ENCODE measurements around the gene TGM2. TPM values are rescaled to one million over a fixed set of nuclear protein-coding genes. Genes with fewer than 3 reads are reported as not detected.

The TGM2 gene
- polyA plus RNA-seq, 1 donor from 2014 or later, result not detected

GRCh38 chr20:38135651-38136420, 29.2 kb downstream of the TGM2 start:
- Histone ChIP-seq H3K9me3 (ENCODE audit: low read length) (no peaks in the 10 kb centered on the region), H3K9ac (ENCODE audit: low read length) (no peak overlapping the region), H3K4me2 (ENCODE audit: low read length) (no peak overlapping the region), H3F3A (ENCODE audit: insufficient read depth, low read length, poor library complexity, severe bottlenecking) (no peaks in the 10 kb centered on the region), H3K27me3 (ENCODE audit: insufficient read depth, low read depth, low read length) (no peaks in the 10 kb centered on the region), H3K9me2 (ENCODE audit: insufficient read depth, low read length) (no peaks in the 10 kb centered on the region), H3K36me3 (ENCODE audit: insufficient read depth, low read length) (no peaks in the 10 kb centered on the region), H3K79me2 (replicated peaks; ENCODE audit: insufficient read depth, low read length) (no peaks in the 10 kb centered on the region), H2AFZ (ENCODE audit: low read depth, low read length) (no peak overlapping the region), H3K27ac (ENCODE audit: low read length) (no peak overlapping the region), H3K4me3 (ENCODE audit: low read length) (no peak overlapping the region), H4K20me1 (ENCODE audit: insufficient read depth) (no peaks in the 10 kb centered on the region)
- no peak for TF ChIP-seq SMC3 (conservative IDR thresholded peaks at IDR 0.05; ENCODE audit: poor library complexity)

DNA sequence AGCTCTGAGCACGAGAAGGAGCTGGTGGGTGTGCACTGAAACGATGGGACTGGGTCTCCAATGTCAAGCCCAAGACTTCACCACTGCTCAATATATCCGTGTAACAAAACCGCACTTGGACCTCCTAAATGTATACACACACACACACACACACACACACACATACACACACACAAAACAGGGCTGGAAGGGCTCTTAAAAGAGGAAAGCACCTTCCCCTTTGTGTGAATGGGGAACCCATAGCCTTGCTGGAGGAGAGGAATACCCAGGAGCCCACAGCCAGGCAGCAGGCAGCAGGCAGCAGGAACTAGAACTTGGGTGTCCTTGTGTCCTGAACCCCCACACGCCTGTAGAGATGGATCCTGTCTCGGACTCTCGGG, 29.8 kb downstream of the TGM2 start:
- TF ChIP-seq TAF1 (IDR thresholded peaks at IDR 0.05; ENCODE audit: low read depth) (no peak), SMC3 (conservative IDR thresholded peaks at IDR 0.05; ENCODE audit: poor library complexity) (no peak), EZH2 (IDR thresholded peaks at IDR 0.05; ENCODE audit: borderline replicate concordance, insufficient read depth, low read length, poor library complexity, severe bottlenecking) (no peak), MXI1 (conservative IDR thresholded peaks at IDR 0.05; ENCODE audit: poor library complexity, severe bottlenecking) (no peak), RAD21 (conservative IDR thresholded peaks at IDR 0.05) (no peak), POLR2AphosphoS5 (IDR thresholded peaks at IDR 0.05) (no peak), REST (IDR thresholded peaks at IDR 0.05; ENCODE audit: borderline replicate concordance) (no peak), EP300 (conservative IDR thresholded peaks at IDR 0.05; ENCODE audit: poor library complexity, severe bottlenecking) (no peak)
- TF ChIP-seq, protein P1, sequence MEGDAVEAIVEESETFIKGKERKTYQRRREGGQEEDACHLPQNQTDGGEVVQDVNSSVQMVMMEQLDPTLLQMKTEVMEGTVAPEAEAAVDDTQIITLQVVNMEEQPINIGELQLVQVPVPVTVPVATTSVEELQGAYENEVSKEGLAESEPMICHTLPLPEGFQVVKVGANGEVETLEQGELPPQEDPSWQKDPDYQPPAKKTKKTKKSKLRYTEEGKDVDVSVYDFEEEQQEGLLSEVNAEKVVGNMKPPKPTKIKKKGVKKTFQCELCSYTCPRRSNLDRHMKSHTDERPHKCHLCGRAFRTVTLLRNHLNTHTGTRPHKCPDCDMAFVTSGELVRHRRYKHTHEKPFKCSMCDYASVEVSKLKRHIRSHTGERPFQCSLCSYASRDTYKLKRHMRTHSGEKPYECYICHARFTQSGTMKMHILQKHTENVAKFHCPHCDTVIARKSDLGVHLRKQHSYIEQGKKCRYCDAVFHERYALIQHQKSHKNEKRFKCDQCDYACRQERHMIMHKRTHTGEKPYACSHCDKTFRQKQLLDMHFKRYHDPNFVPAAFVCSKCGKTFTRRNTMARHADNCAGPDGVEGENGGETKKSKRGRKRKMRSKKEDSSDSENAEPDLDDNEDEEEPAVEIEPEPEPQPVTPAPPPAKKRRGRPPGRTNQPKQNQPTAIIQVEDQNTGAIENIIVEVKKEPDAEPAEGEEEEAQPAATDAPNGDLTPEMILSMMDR (IDR thresholded peaks at IDR 0.05; ENCODE audit: poor library complexity, severe bottlenecking), result no peak
- H3K9me3 ChIP-seq (ENCODE audit: low read length), result no peaks in the 10 kb centered on the region
- no peak overlapping the region for H2AFZ ChIP-seq (ENCODE audit: low read depth, low read length)
- no peaks in the 10 kb centered on the region for H4K20me1 ChIP-seq (ENCODE audit: insufficient read depth)
- no peaks in the 10 kb centered on the region for H3K9me2 ChIP-seq (ENCODE audit: insufficient read depth, low read length)
- H3K27me3 ChIP-seq (ENCODE audit: insufficient read depth, low read depth, low read length), result no peaks in the 10 kb centered on the region
- no peaks in the 10 kb centered on the region for H3F3A ChIP-seq (ENCODE audit: insufficient read depth, low read length, poor library complexity, severe bottlenecking)
- no peak overlapping the region for H3K4me2 ChIP-seq (ENCODE audit: low read length)
- H3K79me2 ChIP-seq (replicated peaks; ENCODE audit: insufficient read depth, low read length), result no peaks in the 10 kb centered on the region
- H3K9ac ChIP-seq (ENCODE audit: low read length), result no peak overlapping the region
- no peaks in the 10 kb centered on the region for H3K36me3 ChIP-seq (ENCODE audit: insufficient read depth, low read length)
- no peak overlapping the region for H3K4me3 ChIP-seq (ENCODE audit: low read length)
- H3K27ac ChIP-seq (ENCODE audit: low read length), result no peak overlapping the region

Data from neural cell (in vitro differentiated cells).